Mucosa of descending colon (tissue), 3 donors: ENCODE measurements around the gene STARD9. TPM values are rescaled to one million over a fixed set of nuclear protein-coding genes. Genes with fewer than 3 reads are reported as not detected.
"Not testable (repeated sequence)": the region's sequence is repeated elsewhere in the genome, so short reads cannot be mapped to it uniquely, and the experiment has no call there.

Source experiments
- ATAC-seq: fragments of 200-7000 bp; cut with Tn5 transposase; one replicate; pipeline ENCODE4 v1.9.1; 2020; ENCODE audit warnings: mild to moderate bottlenecking, moderate library complexity
- DNase-seq, 3 donors: peaks; one replicate each; pipeline ENCODE4 v3.0.0-alpha.2; 2020
- H3K36me3 ChIP-seq: fragments of 200-600 bp; one replicate; pipeline ENCODE4 v1.8.0; 2021; ENCODE audit warnings: low read depth, mild to moderate bottlenecking
- H3K4me1 ChIP-seq: fragments of 200-600 bp; one replicate; pipeline ENCODE4 v1.8.0; 2021; ENCODE audit warnings: low read depth, mild to moderate bottlenecking
- H3K4me3 ChIP-seq: fragments of 200-600 bp; one replicate; pipeline ENCODE4 v1.8.0; 2021; ENCODE audit warnings: mild to moderate bottlenecking
- H3K9me3 ChIP-seq: fragments of 200-600 bp; one replicate; pipeline ENCODE4 v1.8.0; 2021; ENCODE audit warnings: mild to moderate bottlenecking
- CTCF ChIP-seq: fragments of 200-600 bp; IDR thresholded peaks from one replicate; pipeline ENCODE4 v1.8.0; 2022; ENCODE audit warnings: antibody characterized with exemption, mild to moderate bottlenecking
- intact Hi-C, 2 donors: fragments of 100-400 bp; cut with DNase I in 1 of 2; cut with micrococcal nuclease in 1 of 2; formaldehyde crosslinking; loops; one replicate each; pipeline versions ENCODE4 v1.11.0 to v1.11.1; 2022; cut with DNase I, micrococcal nuclease
- total RNA-seq, 3 donors: library from RNA; stranded (reverse); fragmentation: NEBNext Ultra II Directional in 2 of 3; extraction: Animal tissue kit (Norgen Biotek cat#: 25700) in 2 of 3; gene quantifications; one replicate each; pipeline versions ENCODE4 v1.2.1 to v1.2.4, GENCODE V29; 2021 to 2023
- donor health status: DM: no; HTN: no; CAD: no; lungs with moderate emphysema.
- donor health status: DM: no; HTN: no; CAD: no.
- donor health status: DM: no; HTN: yes; CAD: no.

The STARD9 gene
- total RNA-seq, 3 donors from 2014 or later: 6.1 to 42.8 (median 8.5) TPM

GRCh38 chr15:42672444-42672843, 97.0 kb downstream of the STARD9 start:
- Histone ChIP-seq H3K4me1 (no peaks in the 10 kb centered on the region), H3K9me3 (no peaks in the 10 kb centered on the region), H3K4me3 (no peak overlapping the region), H3K36me3 (no peaks in the 10 kb centered on the region)
- no peak for TF ChIP-seq CTCF
- DNase-seq: no peak
- ATAC-seq: no peak
- intact Hi-C loops: no loop called here

GRCh38 chr15:42674472-42674871, 99.1 kb downstream of the STARD9 start:
- ATAC-seq: no peak
- H3K36me3 ChIP-seq: no peaks in the 10 kb centered on the region
- no peak for DNase-seq
- intact Hi-C loops: no loop called here
- no peak overlapping the region for H3K4me3 ChIP-seq
- no peaks in the 10 kb centered on the region for H3K4me1 ChIP-seq
- TF ChIP-seq CTCF: no peak
- H3K9me3 ChIP-seq: no peaks in the 10 kb centered on the region

- no peaks in the 10 kb centered on the region for H3K4me1 ChIP-seq
- no peak for TF ChIP-seq CTCF
- intact Hi-C loops: no loop called here
- ATAC-seq: no peak
- no peaks in the 10 kb centered on the region for H3K9me3 ChIP-seq
- DNase-seq: no peak
- no peaks in the 10 kb centered on the region for H3K36me3 ChIP-seq
- H3K4me3 ChIP-seq: no peak overlapping the region
Observed at GRCh38 chr15:42675021-42675420, 99.6 kb downstream of the STARD9 start.

- ATAC-seq (no peak), DNase-seq (no peak)
- no peak for TF ChIP-seq CTCF
- no peak overlapping the region for H3K4me3 ChIP-seq
- H3K36me3 ChIP-seq: no peaks in the 10 kb centered on the region
- H3K4me1 ChIP-seq: no peaks in the 10 kb centered on the region
- no peaks in the 10 kb centered on the region for H3K9me3 ChIP-seq
- intact Hi-C loops: no loop called here
Observed at GRCh38 chr15:42679285-42680141, 104.1 kb downstream of the STARD9 start.

GRCh38 chr15:42680142-42680482, 104.7 kb downstream of the STARD9 start:
- H3K9me3 ChIP-seq, H3K4me3 ChIP-seq, H3K36me3 ChIP-seq, intact Hi-C loops, H3K4me1 ChIP-seq, ATAC-seq, DNase-seq: not testable (repeated sequence)

GRCh38 chr15:42681119-42681518, 105.7 kb downstream of the STARD9 start:
- no peaks in the 10 kb centered on the region for H3K36me3 ChIP-seq

More at GRCh38 chr15:42681119-42681518, 105.7 kb downstream of the STARD9 start:
- no peak overlapping the region for H3K4me3 ChIP-seq
- DNase-seq (no peak), ATAC-seq (no peak)
- intact Hi-C loops: no loop called here
- no peaks in the 10 kb centered on the region for H3K9me3 ChIP-seq
- no peaks in the 10 kb centered on the region for H3K4me1 ChIP-seq
- TF ChIP-seq CTCF: no peak
